GM18508 (cell line): ENCODE data around the gene KCTD10.

Experiments used
- ATAC-seq: cut with Tn5 transposase; IDR thresholded peaks from one replicate; pipeline ENCODE4 v1.9.1; 2021; ENCODE audit warnings: moderate number of reproducible peaks; ENCODE audit not compliant: insufficient read depth, unreplicated experiment

Gene KCTD10

DNA sequence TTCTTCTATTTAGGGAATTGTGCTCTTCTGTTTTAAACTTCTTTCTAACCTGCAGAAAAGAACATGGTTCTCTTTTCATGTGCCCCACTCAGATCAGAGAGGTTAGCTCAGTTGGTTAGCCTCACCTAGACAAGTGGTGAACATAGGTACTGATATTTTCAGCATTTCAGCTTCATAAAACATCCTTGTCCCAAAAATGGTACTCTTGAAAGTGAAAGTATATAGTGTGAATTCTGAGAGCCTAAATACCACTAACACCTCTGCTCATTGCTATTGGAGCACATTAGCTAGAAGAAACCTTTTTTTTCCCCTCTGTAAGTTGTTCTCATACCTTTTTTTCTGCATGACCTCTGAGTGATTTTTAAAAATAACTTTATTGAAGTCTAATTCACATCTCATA is 17.9 kb upstream of the KCTD10 start:
- no peak for ATAC-seq

- no peak for ATAC-seq
Observed at GRCh38 chr12:109494348-109494881, 17.3 kb upstream of the KCTD10 start.

- ATAC-seq, result no peak
Observed at GRCh38 chr12:109493938-109494337, 16.8 kb upstream of the KCTD10 start.

GRCh38 chr12:109493090-109493489 is 16.0 kb upstream of the KCTD10 start:
- ATAC-seq, result no peak

- no peak for ATAC-seq
Observed at GRCh38 chr12:109492371-109492770, 15.3 kb upstream of the KCTD10 start.

GRCh38 chr12:109491671-109492070 is 14.6 kb upstream of the KCTD10 start:
- no peak for ATAC-seq

GRCh38 chr12:109489955-109490565 is 13.0 kb upstream of the KCTD10 start:
- ATAC-seq, result no peak

DNA sequence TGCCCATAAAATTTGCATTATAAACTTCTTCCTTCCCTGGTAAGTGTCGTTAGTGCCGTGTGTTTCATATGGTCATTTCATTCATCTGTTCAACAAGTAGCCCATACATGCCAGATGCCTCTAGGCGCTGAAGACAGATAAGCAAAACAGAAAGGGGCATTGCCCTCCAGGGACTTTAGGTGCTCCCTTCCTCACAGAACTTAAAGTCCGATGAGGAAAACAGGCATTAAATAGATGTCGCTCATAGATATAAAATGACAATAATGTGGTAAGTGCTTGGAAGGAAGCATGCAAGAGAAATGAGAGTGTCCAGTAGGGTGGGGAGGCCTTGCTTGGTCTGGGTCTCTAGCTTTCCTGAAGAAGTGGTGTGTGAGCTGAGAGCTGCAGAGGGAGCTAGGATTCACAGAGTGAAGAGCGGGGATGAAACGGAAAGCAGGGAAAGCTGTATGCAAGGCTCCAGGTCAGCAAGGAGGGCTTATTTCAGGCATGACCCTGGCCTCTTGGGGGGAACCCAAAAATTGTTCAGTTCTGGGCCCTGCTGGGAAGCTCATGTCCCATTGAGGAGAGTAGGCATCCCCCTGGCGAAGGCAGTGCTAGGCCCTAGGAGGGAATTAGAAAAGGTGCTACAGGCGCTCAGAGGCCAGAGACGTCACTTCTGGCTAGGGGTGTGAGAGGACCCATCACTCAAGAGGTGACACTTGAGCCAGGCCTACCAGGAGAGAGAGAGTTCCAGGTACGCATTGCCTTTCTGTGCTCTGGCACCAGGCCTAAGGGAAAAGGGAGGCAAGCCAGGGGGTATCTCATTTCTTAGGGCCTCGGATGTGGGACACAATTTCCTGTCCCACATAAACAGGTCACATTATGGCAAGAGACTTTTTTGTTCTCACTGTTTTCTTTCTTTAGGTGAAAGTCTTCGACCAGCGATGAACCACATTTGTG is 12.2 kb upstream of the KCTD10 start:
- ATAC-seq, result no peak

- ATAC-seq, result no peak
Observed at GRCh38 chr12:109488051-109488665, 11.1 kb upstream of the KCTD10 start.

GRCh38 chr12:109487181-109488050 is 10.3 kb upstream of the KCTD10 start:
- ATAC-seq, result no peak

GRCh38 chr12:109485201-109485600 is 8.1 kb upstream of the KCTD10 start:
- ATAC-seq, result no peak

GRCh38 chr12:109483346-109483745 is 6.2 kb upstream of the KCTD10 start:
- no peak for ATAC-seq

GRCh38 chr12:109482894-109483293 is 5.8 kb upstream of the KCTD10 start:
- ATAC-seq, result no peak

DNA sequence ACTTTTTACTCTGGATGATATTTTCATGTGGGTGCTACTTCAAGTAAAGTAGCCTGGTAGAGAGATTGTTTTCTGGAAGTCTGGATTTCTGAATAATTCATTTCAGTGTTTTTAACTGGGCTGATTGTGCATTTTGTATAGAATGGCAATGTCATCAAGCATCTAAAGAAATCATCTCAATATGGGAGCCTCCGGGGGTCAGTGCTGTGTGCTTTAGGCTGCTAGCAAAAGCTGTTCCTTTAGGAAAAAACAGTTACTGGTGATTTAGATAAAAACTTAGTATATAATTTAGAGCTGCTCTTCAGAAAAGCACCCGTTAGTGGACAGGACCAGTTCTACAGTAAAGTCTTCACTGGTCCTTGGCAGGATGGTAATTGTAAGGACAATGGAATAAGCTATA is 5.4 kb upstream of the KCTD10 start:
- no peak for ATAC-seq

DNA sequence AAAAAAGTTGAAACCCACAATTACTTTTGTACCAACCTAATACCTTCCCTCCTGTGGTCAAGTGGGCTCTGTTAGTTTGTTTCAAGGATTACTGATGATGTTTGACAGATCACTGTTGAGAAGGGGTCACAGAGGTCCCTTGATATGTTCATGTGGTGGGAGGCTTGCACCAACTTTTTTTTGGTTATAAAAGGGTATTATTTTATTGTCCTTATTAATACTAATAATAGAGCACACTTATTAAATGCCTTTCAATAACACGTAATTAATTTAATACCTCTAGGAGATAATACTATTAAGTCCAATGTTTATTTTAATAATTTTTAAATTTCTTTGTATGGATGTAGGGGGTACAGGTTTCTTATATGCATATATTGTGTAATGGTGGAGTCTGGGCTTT is 4.8 kb upstream of the KCTD10 start:
- ATAC-seq, result no peak

- ATAC-seq, result no peak
Observed at GRCh38 chr12:109480356-109480755, 3.3 kb upstream of the KCTD10 start.

GRCh38 chr12:109479761-109480160 is 2.7 kb upstream of the KCTD10 start:
- no peak for ATAC-seq

- no peak for ATAC-seq
Observed at GRCh38 chr12:109477963-109478315, 839 bp upstream of the KCTD10 start.

DNA sequence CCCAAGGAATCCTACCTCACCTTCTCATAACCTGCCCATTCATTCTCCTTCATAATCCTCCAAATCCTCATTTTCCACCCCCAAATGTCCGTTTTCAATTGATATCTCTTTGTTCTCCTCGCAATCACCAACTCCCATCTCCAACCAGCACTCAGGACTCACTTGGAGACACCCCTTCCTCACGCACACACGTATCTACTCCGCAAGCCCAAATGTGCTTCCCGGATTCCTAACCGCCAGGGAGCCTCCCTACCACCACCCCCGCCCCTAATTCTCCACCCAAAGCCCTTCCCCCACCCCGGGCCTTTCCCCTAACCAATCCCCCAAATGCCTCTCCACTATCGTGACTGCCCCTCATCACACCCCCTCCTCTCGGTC is 304 bp downstream of the KCTD10 start:
- no peak for ATAC-seq
